ENCODE measurements around the gene NEK4. TPM values are rescaled to one million over a fixed set of nuclear protein-coding genes. Genes with fewer than 3 reads are reported as not detected.

Gene NEK4
- total and polyA plus RNA-seq, 2 of the 13 experiments (the other 11 are each of a cell fraction or from before 2014, with no cell fraction given): 16.5 to 38.0 TPM

- no peak for TF ChIP-seq ZGPAT (CRISPR knock-in tag; IDR thresholded peaks at IDR 0.05)
- TF ChIP-seq ZBTB43 (CRISPR knock-in tag; conservative IDR thresholded peaks at IDR 0.05): no peak
- no peak for TF ChIP-seq ZNF724P (CRISPR knock-in tag; IDR thresholded peaks at IDR 0.05; ENCODE audit: borderline replicate concordance)
- no peak for TF ChIP-seq ZNF605 (CRISPR knock-in tag; IDR thresholded peaks at IDR 0.05)
- TF ChIP-seq NR0B2 (CRISPR knock-in tag; IDR thresholded peaks at IDR 0.05): no peak
These were observed 2.8 kb upstream of the NEK4 start (continued) for GRCh38 chr3:52773361-52774065.

GRCh38 chr3:52771702-52772101, 962 bp upstream of the NEK4 start:
- POLR2A ChIA-PET: interaction anchor here (1.3 to 18.4 kb wide), 8 partner anchors 8 to 66 kb away, joined by 3 to 466 read pairs (median 10); partner anchors contain the start of genes GLT8D1, ITIH3 and SPCS1
- WGBS (ENCODE audit: low lambda C conversion rate): 94% methylated on average over 10 of the region's 10 CpGs
- peaks cover 17% of the 10 kb centered on the region for H3K79me2 ChIP-seq (ENCODE audit: insufficient read depth, low read length)
- peak overlapping the region; percentile 79; the same call in 1 of the 2 replicates for H3K9ac ChIP-seq (ENCODE audit: insufficient read depth, low read depth, low read length)
- H3K4me2 ChIP-seq (ENCODE audit: low read depth, low read length): peak overlapping the region; percentile 94
- no TSS peak for BruUV-seq (replicated peaks)
- peak overlapping the region; percentile 80 for H3K27ac ChIP-seq (ENCODE audit: extremely low read length, insufficient read depth, low read length)
- no peak for DNase-seq (ENCODE audit: low spot score)
- no peak for FAIRE-seq
- in situ Hi-C loops (cut with HindIII; ENCODE audit: extremely low pct_ligation_motif_present, low pct_unique_long_range_greater_than_20kb): no loop called here
- no peak overlapping the region for H3K4me3 ChIP-seq (replicated peaks in 1 of 3; ENCODE audit: insufficient read depth in 1 of 3, low read depth in 2 of 3, low read length in 3 of 3)
- H3K36me3 ChIP-seq (replicated peaks in 1 of 2; ENCODE audit: control insufficient read depth in 1 of 2, insufficient read depth in 2 of 2, low read length in 2 of 2): peaks cover 3 to 13% of the 10 kb centered on the region in 2 experiments; a peak in 3 of 5 replicates
- CTCF ChIA-PET (ENCODE audit: low intra/inter-chr PET ratio, low total read pairs): no interaction called here
- no peaks in the 10 kb centered on the region for H3K27me3 ChIP-seq (ENCODE audit: control insufficient read depth in 1 of 2, insufficient read depth in 2 of 2, low read length in 2 of 2)
- intact Hi-C loops (cut with micrococcal nuclease; ENCODE audit: unreplicated experiment): loop anchor here (2.0 to 10.0 kb wide), 2 partner anchors 15 to 53 kb away; no protein-coding TSS in a partner anchor
- no peak for ATAC-seq
- H4K20me1 ChIP-seq (ENCODE audit: insufficient read depth, low read length): no peaks in the 10 kb centered on the region
- no peaks in the 10 kb centered on the region for H3K9me3 ChIP-seq (ENCODE audit: low read length)
- H3K4me1 ChIP-seq (ENCODE audit: insufficient read depth, low read length): peaks cover 70% of the 10 kb centered on the region
- H2AFZ ChIP-seq (ENCODE audit: low read length): no peak overlapping the region
- TF ChIP-seq POLR2AphosphoS5 (IDR thresholded peaks at IDR 0.05; ENCODE audit: low read depth, low read length): no peak
- no peak for TF ChIP-seq ZMAT3 (CRISPR knock-in tag; conservative IDR thresholded peaks at IDR 0.05)
- TF ChIP-seq ZFP90 (CRISPR knock-in tag; IDR thresholded peaks at IDR 0.05; ENCODE audit: borderline replicate concordance): no peak
- TF ChIP-seq ESRRA (CRISPR knock-in tag; IDR thresholded peaks at IDR 0.05; ENCODE audit: low read depth): no peak
- TF ChIP-seq ARID4A (CRISPR knock-in tag; IDR thresholded peaks at IDR 0.05; ENCODE audit: borderline replicate concordance): no peak
- no peak for TF ChIP-seq ZNF230 (CRISPR knock-in tag; IDR thresholded peaks at IDR 0.05)
- no peak for TF ChIP-seq KAT7 (CRISPR knock-in tag; IDR thresholded peaks at IDR 0.05; ENCODE audit: borderline replicate concordance)
- TF ChIP-seq GATAD2A (CRISPR knock-in tag; IDR thresholded peaks at IDR 0.05): no peak

Data from HepG2 (cell line).